GM21723 (cell line): ENCODE results near the gene GNB1.

ENCODE experiments used
- ATAC-seq: cut with Tn5 transposase; IDR thresholded peaks from one replicate; pipeline ENCODE4 v1.9.1; 2021; ENCODE audit warnings: mild to moderate bottlenecking, moderate library complexity; ENCODE audit not compliant: unreplicated experiment

The GNB1 gene

DNA sequence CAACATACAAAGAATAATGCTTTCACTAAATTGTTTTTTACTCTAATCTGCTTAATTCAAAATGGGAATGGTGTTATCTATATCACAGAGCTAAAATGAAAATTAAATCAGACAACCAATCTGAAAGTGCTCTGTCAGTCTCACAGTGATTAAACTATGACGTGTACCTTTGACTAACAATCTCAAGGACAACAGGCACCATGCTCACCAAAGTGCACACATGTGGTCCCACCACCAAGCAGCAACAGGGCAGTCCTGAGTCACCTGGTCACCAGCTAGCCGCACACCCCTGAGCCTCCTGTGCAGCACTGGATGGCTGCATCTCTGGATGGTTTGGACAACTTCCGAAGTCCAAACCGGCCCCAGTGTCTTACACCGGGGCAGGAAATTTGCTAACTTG is 58.1 kb downstream of the GNB1 start:
- no peak for ATAC-seq

DNA sequence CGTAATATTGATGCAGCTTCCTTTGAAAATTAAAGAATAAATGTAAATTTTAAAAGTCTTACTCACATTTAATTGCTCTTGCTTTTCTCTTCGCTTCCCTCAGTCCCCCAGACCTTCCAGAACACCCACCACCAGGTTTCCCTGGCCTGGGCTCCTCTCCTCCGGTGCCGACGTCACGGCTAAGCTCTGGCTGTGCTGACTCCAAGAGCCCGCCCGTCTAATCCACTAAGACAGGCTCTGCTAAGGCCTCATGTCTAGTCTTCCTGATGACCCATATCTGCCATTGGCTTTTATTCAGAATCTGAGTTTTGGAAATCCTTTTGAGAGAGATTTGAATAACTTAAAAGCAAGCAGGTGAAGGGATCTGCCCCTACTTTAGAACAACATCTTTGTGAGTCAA is 58.7 kb downstream of the GNB1 start:
- no peak for ATAC-seq

DNA sequence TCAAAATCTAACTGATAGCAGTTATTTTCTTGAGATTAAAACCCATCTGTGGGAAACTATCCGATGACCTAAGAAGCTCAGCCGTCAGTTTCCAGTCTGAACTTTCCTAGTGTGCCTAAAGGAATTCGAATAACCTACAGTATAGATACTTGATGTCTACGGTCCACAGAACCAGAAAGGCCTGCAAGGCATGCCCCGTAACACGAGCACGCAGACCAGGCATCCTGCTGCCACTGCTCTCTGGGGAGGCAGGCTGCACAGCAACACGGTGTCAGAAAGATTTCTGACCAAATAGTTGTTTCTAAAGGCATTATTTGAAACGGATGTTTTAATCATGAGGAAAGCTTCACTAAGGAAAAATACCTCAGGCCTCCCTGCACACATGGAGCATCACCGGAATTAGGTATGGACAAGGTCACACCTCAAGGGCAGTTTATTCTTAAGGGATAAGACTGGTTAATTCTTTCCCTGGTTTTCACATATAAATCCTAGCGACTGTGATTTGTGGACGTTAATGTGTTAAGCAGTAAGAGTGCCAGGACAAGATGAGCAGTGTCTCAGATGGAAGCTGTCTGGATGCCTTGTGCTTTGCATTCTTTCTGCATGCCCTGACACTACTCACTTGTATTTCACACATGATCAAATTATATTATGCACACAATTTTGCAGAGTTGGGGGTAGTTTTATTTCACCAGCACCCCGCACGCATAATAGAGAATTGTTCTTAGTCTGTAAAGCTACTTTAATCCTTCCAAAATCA is 63.6 kb downstream of the GNB1 start:
- ATAC-seq = no peak

- no peak for ATAC-seq
Measured at GRCh38 chr1:1826356-1827088, 64.4 kb downstream of the GNB1 start.

- ATAC-seq = no peak
Measured at GRCh38 chr1:1825217-1825616, 65.7 kb downstream of the GNB1 start.

GRCh38 chr1:1819762-1820161 is 71.1 kb downstream of the GNB1 start:
- no peak for ATAC-seq

- no peak for ATAC-seq
Measured at GRCh38 chr1:1817221-1817620, 73.7 kb downstream of the GNB1 start.

- no peak for ATAC-seq
Measured at GRCh38 chr1:1815606-1816281, 75.1 kb downstream of the GNB1 start.

- no peak for ATAC-seq
Measured at GRCh38 chr1:1809489-1809888, 81.4 kb downstream of the GNB1 start.

GRCh38 chr1:1808206-1808605 is 82.7 kb downstream of the GNB1 start:
- ATAC-seq = no peak

DNA sequence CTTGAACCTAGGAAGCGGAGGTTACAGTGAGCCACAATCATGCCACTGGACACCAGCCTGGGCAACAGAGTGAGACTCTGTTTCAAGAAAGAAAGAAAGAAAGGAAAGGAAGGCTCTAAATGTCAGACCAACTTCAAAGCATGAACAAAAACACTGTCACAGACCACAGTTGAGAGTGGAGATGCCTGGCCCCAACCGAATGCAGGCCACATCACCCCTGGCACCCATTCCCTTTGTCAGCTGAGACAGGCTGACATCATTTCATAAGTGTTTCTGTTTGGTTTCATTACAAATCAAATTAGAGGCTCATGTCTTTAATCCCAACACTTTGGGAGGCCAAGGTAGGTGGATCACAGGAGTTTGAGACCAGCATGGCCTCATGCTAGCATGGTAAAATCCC is 84.0 kb downstream of the GNB1 start:
- no peak for ATAC-seq

DNA sequence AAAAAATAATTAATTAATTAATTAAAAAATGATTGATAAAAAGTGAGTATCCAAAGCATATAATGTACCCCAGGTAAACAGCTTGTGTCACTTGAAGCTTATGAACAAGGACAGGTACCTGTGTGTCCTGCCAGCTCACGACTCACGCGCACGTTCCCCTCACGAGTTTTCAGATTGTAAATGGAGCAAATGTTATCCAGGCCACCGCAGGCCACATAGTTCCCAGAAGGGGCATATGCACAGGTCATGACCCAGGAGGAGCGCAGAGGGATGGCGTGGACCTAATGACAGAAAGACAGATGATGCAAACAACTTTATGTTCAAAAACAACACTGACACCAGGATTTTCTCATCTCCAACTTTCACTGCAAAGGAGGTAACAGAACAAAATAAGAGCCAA is 86.6 kb downstream of the GNB1 start:
- ATAC-seq = no peak

DNA sequence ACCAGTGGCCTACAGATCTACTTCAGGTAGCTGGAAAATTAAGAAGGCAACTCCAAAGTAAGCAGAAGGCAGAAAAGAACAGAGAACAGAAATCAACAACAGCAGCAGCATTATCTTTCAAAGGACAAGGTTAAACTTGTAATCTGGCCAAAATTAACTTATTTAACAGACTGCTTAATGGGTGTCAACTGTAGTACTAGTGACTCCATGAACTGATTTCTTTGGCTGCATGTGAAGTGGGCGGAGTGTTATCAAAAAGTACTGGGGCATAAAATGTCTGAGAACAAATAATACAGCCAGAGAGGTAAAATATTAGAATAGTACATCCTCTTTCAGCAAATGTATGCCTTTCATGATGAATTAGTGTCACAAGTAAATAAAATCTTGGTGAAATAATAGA is 88.0 kb downstream of the GNB1 start:
- ATAC-seq = no peak

DNA sequence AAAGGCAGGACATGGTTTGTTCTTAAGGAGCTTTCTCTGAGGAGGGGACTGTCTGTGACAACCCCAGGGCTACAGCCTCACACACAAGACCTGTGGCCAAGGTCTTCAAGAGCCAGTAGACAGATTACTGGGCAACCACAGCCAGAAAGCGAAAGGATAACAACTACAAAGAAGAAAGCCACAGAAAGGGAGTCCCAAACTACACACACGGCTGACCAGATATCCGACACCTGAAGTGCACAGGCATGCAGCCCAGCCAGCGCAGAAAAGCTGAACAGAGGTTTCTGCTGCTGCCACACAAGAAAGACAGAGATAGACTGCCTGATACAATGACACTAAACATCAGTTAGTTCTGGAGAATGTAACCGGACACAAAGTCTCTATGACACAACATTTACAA is 91.2 kb downstream of the GNB1 start:
- ATAC-seq = peak; percentile 64

- no peak for ATAC-seq
Measured at GRCh38 chr1:1797731-1798341, 93.1 kb downstream of the GNB1 start.

GRCh38 chr1:1796466-1796865 is 94.4 kb downstream of the GNB1 start:
- ATAC-seq = no peak

GRCh38 chr1:1794999-1795398 is 95.9 kb downstream of the GNB1 start:
- no peak for ATAC-seq

DNA sequence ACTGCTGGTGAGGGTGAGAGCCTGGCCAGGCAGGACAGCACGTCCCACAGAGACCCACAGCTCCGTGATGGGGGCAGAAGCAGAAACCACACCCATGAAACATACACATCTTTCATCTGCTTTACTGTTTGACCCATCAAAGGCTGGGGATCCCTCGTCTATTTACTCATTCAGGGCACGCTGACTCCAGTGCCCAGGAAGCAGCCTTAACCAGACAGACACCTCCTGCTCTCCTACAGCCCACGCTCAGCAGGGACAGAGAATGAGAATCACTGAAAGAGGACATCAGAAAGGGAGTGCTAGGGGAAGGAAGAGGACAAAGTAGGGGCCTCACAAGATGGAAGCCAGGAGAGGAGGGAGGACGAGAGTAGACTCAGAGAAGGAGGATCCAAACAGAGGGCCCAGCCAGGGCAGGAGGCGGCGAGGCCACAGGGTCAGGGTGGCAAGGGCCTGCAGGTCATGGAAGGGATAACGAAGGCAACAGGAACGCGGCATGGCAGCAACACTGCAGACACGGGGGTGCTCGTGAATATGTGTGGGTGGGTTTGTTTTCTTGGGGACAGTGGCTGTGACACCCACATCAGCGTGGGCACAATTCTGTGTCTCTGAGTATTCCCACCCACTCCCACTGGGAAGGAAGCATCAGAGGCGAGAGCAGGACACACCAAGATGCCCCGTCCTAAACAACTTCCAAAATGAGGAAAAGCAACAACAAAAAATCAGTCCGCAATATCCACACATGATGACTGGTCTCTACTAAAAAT is 97.2 kb downstream of the GNB1 start:
- no peak for ATAC-seq

DNA sequence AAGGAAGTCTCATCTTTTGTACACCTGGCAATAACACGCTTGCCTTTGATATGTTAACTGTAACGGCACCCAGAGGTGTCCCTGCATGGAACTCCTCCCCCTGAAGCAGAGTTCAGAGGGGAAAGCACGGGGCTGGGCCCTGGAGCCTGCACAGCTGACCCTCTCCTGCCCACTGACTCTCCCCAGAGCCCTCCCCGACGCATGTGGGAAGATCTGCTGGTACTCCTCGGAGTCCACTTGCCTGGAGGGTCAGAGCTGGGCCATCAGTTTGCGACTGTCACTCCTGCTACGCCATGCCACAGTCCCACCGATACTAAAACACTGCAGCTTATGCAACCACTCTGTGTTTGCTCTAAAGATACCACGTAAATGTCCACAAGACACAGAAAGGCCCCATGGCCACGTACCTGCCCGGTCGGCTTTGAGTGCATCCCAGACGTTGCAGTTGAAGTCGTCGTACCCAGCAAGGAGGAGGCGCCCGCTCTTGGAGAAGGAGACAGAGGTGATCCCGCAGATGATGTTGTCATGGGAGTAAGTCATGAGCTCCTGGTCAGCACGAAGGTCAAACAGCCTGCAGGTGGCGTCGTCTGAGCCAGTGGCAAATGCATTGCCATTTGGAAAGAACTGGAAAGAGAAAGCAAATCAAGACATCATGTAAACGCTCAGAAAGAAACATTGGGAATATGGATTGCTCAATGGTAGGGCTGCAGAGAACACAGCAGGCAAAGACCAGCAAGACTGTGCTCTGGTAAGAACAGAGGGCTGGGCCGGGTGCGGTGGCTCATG is 102.0 kb downstream of the GNB1 start:
- no peak for ATAC-seq

- ATAC-seq = no peak
Measured at GRCh38 chr1:1788136-1788535, 102.8 kb downstream of the GNB1 start.
